Fibroblast of skin of back (primary cell): ENCODE results near the gene OSTF1.
A peak's percentile ranks its signal among the peaks of the same experiment; 100 is the strongest.

Experiments used
- DNase-seq: peaks from one replicate; pipeline ENCODE4 v3.0.0-alpha.2; 2013

The OSTF1 gene

DNA sequence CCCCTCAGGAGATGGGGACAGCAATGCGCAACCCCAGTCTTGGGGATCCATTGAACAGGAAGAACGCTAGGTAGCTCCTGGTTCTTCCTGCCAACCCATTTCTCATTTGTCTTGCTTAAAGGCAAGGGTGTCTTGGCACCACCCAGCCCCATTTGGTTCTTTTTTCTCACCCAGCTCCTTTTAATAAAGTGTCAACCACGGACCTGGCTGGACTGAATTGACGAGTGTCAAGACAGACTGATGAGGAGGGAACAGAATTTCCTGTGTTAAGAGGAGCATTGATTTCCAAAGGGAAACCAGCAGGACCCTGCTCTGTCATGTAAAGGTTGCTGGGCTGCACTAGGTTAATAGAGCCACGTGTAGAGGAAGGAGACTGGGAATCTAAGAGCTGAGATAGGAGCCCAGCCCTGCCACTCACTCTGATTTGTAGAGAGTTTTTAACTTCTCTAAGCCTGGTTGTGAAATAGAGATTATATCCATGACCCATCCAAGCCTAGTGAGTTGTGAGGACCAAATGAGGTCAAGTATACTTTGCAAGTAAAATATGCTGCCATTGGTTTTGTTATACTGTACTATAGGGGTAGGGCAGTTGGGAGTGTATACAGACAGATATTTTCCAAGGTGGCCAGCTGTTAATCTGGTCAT is 33.7 kb downstream of the OSTF1 start:
- no peak for DNase-seq

DNA sequence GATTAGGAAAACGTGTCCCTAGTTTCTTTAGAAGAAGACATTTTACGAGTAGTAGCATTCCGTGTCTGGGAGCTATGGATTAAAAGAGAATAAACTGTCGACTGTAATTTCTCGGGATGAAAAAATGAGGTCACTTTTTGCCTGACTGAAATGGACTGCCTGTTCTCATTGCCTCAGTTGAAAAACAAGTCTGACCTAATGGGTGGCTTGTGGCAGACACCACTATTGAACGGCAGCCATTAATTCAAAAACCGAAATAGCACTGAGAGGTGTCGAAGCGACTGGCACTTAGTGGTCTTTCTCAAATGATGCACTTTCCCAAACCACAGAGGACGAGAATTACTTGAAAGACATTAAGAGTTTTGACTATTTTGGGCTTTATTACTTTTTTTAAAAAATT is 35.4 kb downstream of the OSTF1 start:
- no peak for DNase-seq

DNA sequence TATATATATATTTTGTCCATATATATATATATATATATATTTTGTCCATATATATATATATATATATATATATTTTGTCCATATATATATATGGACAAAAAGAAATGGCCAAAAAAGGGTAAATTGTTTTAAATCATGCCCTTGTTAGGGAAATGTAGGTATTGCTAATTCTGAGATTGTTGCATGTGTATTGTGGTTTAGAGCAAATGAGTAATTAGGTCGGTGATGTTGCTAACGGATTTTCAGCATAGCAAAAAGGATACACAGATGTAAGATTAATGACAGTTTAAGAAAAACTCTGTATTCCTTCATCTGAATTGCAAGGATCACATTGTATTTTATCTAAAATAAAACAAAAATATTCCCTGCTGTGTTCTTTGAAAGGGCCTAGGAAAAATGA is 40.2 kb downstream of the OSTF1 start:
- no peak for DNase-seq

DNA sequence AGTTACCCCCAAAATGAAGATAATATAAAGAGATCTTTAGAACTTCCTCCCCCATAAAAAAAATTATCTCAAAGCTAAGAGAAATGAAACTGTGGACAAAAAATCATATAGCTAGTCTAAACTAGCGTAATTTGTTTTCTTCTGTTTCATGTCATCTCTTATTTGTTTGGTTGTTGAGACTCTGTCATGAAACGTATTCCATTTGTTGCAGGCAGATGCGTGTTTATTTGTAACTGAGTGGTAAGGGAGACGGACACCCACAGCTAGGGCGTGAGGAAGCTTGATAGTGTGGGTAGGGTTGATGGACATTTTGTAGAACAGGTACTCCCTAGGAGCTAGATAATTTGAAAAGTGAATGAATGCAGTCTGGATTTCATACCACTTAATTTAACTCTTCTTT is 41.9 kb downstream of the OSTF1 start:
- no peak for DNase-seq

DNA sequence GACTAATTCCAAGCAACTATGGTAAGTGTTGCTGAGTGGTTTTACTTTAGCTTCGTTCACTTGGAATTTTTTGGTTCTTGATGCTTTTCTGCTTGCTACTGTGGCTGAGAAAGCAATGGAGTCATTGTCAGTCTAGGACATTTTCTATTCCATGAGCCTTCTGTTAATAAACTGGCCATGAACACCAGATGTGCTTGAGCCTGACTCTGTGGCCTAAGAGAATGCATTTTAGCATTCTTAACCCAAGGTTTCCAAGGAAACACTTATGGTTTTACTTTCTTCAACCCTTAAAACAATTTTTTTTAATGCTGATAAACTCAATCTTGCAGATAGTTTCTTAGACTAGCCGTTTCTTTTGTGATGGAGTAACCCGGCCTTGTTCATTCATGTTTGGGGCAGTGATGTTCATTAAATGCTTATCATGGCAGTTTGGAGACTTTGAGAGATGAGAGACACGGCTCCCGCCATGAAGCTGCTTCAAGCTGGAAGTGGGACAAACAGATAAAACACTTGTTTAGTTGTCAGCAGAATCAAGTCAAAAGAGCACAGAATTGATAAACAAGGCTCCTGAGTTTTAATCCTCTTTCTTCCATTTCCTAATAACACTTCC is 42.4 kb downstream of the OSTF1 start:
- peak; percentile 5 for DNase-seq

DNA sequence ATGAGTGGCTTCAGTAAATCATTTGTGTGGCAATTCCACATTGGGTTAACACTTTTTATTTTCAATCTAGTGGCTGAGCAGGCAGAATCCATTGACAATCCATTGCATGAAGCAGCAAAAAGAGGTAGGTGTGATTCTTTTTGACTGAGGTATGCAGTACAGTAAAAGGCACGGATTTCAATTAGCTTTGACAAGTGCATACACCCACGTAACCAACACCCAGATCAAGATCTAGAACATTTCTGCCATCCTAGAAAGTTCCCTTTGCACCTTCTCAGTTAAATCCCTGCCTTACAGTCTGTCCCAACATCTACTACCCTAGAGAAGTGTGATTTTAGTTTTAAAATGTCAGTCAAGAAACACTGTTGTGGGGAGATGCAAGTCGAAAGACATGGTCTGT is 43.4 kb downstream of the OSTF1 start:
- DNase-seq: no peak

DNA sequence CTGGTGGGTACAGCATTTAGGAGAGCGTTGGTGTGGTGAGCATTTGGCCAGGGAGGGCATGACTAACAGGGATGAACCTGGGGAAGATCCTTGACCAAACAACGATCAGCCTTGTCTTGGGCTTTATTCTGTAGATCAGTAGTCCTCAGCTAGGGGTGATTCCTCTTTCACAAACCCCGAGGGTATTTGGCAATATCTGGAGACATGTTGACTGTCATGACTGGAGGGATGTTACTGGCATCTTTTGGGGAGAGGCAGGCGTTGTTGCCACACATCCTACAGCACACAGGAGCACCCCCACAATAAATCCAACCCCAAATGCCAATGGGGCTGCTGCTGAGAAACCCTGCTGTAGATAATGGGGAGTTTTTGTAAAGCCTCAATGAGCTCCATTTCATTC is 43.9 kb downstream of the OSTF1 start:
- no peak for DNase-seq

DNA sequence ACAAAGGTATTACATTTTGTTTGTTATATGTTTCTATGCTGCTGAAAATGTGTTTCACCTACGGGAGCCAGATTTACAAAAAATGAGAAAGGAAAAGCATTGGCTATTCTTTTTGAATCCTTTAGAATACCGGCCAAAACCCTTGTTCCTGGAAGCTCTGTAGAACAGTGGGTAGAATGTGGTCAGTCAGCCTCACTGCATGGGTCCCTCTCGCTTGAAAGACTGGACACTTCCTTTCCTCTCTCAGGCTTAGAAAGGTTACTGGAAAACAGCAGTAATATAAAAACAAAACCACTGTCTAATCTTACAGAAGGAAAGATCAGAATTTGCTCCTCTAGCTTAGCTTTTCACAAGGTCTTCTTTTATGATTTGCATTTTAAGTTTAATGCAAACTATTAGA is 45.1 kb downstream of the OSTF1 start:
- no peak for DNase-seq

DNA sequence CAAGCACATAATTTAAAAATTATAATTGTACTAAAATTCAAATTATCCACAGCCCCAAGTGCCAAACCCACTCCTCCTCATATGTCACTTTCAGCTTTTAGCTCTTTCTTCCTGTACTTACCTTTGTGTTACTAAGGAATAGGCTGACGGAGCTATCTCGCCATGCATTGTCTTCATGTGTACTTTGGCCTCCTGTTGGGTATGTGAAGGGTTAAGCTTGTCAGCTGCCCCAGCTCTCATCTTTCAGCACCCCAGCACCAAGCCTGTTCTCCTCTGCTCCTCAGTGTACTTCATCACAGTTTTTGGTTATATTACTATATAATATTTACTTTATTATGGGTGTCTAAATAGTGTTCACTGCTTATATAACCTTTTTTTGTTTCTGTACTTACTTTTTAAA is 46.2 kb downstream of the OSTF1 start:
- DNase-seq: no peak

DNA sequence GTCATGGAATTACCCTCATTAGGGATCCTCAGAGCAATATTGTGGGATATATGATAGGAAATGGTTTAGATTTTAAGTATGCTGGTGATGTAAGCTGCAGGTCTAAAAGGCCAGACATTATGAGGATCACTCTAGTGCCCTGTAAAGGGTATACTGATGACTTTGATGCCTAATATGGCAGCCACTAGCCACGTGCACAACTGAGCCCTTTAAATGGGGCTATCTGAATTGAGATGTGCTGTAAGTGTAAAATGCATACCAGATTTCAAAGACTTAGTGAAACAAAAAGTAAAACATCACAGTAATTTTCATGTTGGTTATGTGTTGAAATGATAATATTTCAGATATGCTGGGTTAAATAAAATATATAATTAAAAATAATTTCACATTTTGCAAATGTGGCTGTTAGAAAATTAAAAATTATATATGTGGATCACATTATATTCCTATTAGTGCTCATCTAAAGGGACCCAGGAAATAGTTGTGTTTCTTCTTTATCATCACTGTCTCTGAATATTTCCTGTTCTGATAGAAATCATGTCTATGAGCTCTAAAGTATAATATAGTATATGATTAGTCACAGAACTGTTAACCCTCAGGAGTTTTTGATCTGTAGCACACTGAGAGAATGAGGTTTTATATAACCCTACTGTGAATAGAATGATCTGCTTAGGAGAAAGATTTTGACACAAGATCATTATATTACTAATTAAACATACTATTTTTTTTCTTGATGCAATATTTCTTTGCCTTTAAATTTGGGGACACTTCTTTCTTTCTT is 50.1 kb downstream of the OSTF1 start:
- DNase-seq: no peak

DNA sequence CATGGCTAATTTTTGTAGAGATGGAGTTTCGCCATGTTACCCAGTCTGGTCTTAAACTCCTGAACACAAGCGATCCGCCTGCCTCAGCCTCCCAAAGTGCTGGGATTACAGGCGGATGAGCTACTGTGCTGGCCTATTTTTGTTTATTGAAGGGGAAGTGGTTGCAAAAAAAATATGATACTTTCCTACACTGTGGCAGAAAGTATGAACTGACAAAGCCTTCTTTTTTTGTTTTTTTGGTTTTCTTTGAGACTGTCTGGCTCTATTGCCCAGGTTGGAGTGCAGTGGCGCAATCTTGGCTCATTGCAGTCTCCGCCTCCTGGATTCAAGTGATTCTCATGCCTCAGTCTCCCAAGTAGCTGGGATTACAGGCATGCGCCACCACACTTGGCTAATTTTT is 50.9 kb downstream of the OSTF1 start:
- DNase-seq: no peak

DNA sequence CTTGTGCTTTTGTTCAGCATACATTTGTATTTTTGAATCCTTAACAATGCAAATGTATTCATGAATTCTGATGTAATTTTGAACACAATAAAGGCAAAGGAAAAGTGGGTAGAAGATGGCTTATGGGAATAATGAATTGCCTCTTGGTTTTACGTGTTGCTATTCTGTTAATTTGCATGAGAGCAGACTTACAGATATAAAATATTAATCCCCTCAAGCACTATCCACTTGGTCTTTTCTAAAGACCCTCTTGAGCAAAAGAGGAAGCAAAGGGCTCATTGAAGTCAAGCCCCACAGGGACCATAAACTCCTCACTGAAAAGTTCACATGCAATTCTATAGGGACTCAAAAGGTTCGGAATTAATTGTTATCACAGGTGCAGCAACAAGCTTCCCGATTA is 51.9 kb downstream of the OSTF1 start:
- no peak for DNase-seq

DNA sequence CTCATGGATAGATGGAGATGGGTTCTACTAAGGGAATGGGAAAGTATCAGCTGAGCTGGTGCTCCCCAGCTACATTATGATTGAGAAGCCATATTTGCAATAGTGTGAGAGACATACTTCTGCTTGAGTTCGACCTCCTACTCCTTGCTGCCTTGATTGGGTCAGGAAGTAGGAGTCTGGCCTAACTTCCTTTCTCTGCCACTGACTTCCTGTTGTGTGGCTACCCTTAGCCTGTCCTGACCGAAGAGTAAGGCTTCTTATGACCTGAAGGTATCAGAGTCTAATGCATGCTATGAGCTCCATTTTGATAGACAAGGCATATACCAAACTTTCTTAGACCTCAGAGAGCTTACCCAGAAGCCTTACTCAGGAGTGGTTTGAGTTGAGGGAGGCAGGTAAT is 53.9 kb downstream of the OSTF1 start:
- DNase-seq: no peak

DNA sequence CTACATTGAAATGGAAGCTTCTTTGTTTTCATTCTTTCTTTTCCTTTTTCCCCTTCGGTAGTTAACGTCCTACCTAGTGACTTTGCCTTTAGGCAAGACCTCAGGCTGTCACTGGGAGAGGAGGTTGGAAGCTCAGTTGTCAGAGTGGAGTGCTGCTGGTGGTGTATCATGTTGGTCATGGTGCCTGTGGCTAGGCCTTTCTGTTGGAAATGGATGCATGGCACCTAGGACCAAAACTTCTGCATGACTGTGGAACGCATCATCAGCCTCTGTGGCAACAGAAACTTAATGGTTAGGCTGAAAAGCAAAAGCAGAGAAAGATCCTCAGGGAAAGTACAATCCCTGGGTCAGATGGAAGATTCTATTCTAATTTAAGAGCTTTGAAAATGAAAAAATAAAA is 57.9 kb downstream of the OSTF1 start:
- DNase-seq: peak; percentile 64

DNA sequence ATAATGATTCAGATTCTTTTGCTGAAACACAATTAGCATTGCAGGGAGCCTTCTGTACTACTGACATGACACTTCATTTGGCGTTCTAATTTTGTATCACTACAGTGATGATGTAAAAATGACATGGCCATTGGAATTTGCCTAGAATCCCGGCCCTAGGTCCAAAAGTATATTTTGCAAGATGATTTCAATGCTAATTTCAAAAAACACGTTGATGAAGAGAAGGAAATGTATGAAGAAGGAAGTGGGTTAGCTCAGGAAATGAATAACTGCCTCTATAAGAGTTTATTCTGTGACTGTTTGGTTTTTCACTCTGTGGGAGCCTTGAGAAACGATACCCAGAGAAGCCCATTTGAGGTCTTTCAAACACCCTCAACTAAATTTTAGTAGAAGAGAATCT is 59.3 kb downstream of the OSTF1 start:
- DNase-seq: peak; percentile 53

DNA sequence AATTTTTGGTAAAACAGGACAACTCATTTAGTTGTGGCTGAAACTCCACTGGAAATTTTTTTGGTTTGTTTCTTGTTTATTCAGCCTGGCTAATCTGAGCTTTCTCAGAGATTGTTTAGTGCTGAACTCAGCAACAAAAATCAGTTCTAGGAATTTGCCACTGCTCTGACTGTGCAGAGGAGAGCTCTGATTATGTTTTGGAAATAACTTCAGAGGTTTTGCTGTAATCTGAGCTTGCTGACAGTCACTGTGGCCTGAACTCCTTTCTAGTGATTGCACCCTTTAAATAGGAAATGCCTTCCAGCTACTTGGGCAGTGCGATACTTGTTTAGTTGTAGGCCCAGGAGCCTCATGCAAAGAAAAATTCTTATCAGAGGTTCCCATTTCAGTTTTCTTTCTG is 60.2 kb downstream of the OSTF1 start:
- DNase-seq: peak; percentile 96

DNA sequence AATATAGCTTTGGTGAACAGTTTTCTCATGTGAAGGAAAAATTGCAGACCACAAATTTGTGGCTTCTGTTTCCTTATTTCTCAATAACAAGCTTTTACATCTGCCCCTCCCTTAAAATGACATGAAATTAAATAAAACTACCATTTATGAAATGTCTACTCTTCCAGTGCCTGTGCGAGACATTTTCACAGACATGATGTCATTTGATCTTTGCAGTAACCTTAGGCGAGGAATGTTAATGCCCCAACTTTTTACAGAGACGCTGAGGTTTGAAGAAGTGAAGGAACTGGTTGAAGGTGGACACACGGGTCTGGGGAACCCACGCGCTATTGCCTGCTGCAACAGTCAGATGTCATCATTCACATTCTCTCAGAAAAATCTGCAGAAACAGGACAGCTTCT is 61.5 kb downstream of the OSTF1 start:
- DNase-seq: peak; percentile 13

DNA sequence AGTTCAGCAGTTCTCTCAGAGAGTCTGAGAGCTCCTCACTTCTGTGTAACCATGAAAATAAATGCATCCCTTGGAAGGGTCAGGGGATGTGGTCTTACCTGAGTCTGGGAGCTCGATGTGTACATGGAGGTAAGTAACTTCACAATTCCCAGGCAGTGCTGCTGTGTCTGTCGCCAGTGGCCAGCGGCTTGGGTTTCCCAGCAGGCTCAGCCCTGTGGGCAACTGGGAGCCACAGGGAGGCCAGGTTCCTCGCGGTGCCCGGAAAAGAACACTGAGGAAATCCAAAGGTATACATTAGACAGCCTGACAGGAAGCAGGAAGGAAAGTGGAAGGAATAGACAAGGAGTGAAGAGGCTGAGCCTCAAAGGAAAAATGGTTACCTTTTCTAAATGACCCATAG is 62.2 kb downstream of the OSTF1 start:
- no peak for DNase-seq

DNA sequence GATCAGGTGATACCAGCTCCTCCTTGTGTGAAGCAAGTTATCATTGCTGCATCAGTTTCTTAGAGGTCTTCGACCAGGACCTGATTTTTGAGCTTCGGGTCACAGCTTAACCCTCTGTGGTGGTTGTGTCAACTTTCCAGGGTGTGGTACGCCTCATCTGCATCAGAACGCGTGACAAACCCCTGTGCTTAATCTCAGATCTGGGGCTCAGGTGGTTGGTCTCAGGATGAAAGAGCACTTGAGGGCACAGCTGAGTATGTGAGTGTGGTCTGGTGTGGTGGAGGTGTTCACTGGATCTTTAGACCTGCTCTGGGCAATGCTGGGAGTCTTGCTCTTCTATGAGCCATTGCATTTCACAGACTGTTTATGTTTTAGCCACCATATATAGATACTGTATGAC is 64.1 kb downstream of the OSTF1 start:
- DNase-seq: no peak

DNA sequence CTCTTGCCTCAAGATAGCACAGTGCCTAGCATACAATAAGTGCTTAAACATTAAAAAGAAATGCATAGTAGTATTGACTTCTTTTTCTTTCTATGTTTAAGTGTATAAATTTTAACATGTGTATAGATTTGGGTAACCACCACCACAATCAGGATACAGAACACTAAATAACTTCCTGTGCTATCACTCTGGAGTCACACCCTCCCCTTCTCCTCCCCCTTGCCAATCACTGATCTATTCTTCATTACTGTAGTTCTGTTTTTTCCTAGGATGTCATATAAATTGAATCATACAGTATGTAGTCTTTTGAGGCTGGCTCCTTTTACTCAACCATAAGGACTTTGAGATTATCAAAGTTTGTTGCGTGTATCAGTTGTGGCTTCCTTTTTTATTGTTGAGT is 68.5 kb downstream of the OSTF1 start:
- no peak for DNase-seq

DNA sequence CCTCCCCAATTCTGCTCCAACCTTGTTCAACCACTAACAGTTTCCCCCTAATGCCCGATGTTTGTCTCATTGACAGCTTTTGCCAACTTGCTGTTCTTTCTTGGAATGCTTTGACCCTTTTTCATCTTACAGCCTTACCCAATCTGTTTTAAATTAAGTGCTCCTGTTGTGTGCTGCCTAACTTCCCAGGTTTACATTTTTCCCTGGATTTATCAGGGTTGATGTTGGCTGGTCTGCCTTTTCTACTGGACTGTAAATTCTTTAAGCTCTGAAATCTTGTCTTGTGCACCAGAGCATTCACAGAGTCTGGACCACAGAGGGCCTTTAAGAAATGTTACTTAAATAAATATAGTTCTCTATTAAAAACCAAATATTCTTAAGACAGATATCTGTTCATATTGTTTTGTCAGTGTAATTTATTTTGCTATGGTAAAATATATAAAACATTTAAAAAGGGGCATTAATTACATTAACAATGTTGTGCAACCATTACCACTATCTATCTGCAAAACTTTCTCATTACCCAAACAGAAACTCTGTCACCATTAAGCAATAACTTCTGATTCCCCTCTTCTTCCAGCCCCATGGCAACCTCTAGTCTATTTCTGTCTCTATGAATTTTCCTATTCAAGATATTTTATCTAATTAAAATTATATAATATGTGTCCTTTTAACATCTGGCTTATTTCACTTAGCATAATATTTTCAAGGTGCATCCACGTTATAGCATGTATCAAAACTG is 73.0 kb downstream of the OSTF1 start:
- no peak for DNase-seq

DNA sequence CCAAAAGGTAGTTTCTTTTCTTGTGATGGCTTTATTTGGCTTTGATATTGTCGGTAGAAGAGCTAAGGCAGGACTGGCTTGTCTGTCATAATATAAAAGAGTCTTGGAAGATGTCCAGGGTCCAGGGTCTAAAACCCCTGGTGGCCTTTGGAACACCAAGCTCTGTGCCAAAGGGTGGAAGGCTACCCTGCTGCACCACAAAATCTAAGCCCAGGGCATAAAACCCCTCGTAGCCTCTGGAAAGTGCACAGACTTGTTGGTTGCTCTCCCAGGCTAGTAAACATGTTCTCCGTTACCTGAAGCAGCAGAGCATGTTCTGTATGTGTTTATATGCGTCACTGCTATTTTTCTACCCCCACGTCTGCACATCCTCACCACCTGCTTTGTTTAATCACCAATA is 75.5 kb downstream of the OSTF1 start:
- DNase-seq: no peak

DNA sequence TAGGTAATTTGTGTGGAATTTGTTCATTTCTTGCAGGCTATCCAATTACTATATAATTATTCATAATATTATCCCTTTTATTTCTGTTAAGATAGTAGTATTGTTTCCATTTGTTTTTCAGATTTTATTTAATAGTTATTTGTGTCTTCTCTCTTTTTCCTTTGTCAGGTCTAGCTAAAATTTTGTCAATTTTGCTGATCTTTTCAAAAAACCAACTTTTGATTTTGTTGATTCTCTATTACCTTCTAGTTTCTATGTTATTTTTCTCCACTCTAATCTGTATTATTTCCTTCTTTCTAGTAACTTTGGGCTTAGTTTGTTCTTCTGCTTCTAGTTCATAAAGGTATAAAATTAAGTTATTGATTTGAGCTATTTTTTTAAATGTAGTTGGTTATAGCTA is 76.3 kb downstream of the OSTF1 start:
- no peak for DNase-seq

DNA sequence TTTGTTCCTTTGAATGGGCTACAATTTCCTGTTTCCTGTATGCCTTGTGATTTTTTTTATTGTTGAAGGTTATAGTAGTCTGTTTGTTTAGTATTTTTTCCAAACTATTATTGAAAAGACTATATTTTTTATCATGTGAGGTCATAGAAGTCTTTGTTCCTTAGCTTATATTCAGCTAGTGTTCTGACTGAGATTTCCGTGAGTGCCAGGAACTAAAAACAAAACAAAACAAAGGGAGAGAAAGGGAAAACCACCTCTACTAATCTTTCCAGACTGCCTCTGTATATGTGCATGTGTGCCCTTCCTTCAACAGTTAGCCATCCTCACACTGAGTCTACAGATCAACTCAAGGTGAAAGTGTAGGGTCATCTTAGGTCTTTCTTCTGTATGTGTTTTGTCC is 79.0 kb downstream of the OSTF1 start:
- DNase-seq: no peak
